OCI-LY3 (cell line): ENCODE measurements around the gene PPT1.
A peak's percentile ranks its signal among the peaks of the same experiment; 100 is the strongest.
"Not testable (repeated sequence)": the region's sequence is repeated elsewhere in the genome, so short reads cannot be mapped to it uniquely, and the experiment has no call there.

Experiments
- EZH2phosphoT487 ChIP-seq: fragments of 200-600 bp; shearing (Covaris generic); IDR thresholded peaks from 2 replicates; pipeline ENCODE4 v1.6.1; 2018; ENCODE audit warnings: antibody characterized with exemption, mixed run types, low read depth
- TF ChIP-seq, protein P1 (sequence below): fragments of 200-600, 300-600 bp; sonication (generic); IDR thresholded peaks from 2 replicates; pipeline ENCODE4 v1.5.1; 2014; ENCODE audit warnings: antibody characterized with exemption, low read length, low read depth

DNA sequence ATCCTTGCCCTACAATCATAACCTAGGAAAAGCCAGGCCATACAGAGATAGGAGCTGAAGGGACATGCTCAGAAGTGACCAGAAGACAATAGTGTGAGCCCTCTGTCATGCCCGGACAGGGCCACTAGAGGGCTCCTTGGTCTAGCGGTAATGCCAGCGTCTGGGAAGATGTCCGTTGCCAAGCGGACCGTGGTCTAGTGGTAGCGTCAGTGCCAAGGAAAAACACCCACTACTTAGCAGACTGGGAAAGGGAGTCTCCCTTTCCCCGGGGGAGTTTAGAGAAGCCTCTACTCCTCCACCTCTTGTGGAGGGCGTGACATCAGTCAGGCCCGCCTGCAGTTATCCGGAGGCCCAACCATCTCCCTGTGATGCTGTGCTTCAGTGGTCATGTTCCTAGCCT lies 12.3 kb downstream of the PPT1 start:
- TF ChIP-seq, protein P1, sequence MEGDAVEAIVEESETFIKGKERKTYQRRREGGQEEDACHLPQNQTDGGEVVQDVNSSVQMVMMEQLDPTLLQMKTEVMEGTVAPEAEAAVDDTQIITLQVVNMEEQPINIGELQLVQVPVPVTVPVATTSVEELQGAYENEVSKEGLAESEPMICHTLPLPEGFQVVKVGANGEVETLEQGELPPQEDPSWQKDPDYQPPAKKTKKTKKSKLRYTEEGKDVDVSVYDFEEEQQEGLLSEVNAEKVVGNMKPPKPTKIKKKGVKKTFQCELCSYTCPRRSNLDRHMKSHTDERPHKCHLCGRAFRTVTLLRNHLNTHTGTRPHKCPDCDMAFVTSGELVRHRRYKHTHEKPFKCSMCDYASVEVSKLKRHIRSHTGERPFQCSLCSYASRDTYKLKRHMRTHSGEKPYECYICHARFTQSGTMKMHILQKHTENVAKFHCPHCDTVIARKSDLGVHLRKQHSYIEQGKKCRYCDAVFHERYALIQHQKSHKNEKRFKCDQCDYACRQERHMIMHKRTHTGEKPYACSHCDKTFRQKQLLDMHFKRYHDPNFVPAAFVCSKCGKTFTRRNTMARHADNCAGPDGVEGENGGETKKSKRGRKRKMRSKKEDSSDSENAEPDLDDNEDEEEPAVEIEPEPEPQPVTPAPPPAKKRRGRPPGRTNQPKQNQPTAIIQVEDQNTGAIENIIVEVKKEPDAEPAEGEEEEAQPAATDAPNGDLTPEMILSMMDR = peak; percentile 47
- not testable (repeated sequence) for TF ChIP-seq EZH2phosphoT487
